Stomach (tissue), 9 donors: Measurements from ENCODE around the gene BHLHE40. TPM values are rescaled to one million over a fixed set of nuclear protein-coding genes. Genes with fewer than 3 reads are reported as not detected.
A peak's percentile ranks its signal among the peaks of the same experiment; 100 is the strongest.

Source experiments
- DNase-seq, 2 donors: peaks; one replicate each; pipeline versions ENCODE4 v3.0.0 to v3.0.0-alpha.2; 2013 to 2019
- H3K27ac ChIP-seq, 5 donors: fragments of 200-600 bp in 4 of 5; sonication (generic) in 4 of 5; one replicate each; pipeline ENCODE4 v1.5.1; 2013 to 2019; ENCODE audit warnings: mild to moderate bottlenecking in 1 of 5, moderate library complexity in 1 of 5
- H3K27me3 ChIP-seq, 3 donors: fragments of 200-600 bp; sonication (generic); one replicate each; pipeline ENCODE4 v1.5.1; 2017 to 2019; ENCODE audit warnings: mixed run types in 1 of 3
- H3K36me3 ChIP-seq, 4 donors: fragments of 200-600 bp; sonication (generic); 1 replicate in 3 of 4; 2 replicates in 1 of 4; pipeline ENCODE4 v1.5.1; 2016 to 2019
- H3K4me1 ChIP-seq, 4 donors: fragments of 200-600 bp; sonication (generic); one replicate each; pipeline ENCODE4 v1.5.1; 2016 to 2019
- H3K4me3 ChIP-seq, 4 donors: fragments of 200-600 bp; sonication (generic) in 3 of 4; one replicate each; pipeline ENCODE4 v1.5.1; 2016 to 2019; ENCODE audit warnings: mild to moderate bottlenecking in 1 of 4
- H3K9me3 ChIP-seq, 4 donors: fragments of 200-600 bp; sonication (generic); one replicate each; pipeline ENCODE4 v1.5.1; 2016 to 2019
- CTCF ChIP-seq, 7 experiments: fragments of 450-650 bp in 4 of 7; fragments of 200-600 bp in 3 of 7; sonication (generic) in 3 of 7; IDR thresholded peaks; one replicate each; pipeline ENCODE4 v1.5.1; 2016 to 2019; ENCODE audit warnings: antibody characterized with exemption in 7 of 7, control low read depth in 2 of 7, mild to moderate bottlenecking in 1 of 7
- EP300 ChIP-seq: sonication (generic); formaldehyde crosslinking; IDR thresholded peaks from one replicate; pipeline ENCODE4 v1.6.1; 2017; ENCODE audit warnings: antibody characterized with exemption
- POLR2A ChIP-seq, 4 donors: fragments of 450-650 bp; IDR thresholded peaks; one replicate each; pipeline ENCODE4 v1.6.1; 2016; ENCODE audit warnings: antibody characterized with exemption in 4 of 4, control low read depth in 2 of 4, mild to moderate bottlenecking in 1 of 4, moderate library complexity in 1 of 4
- POLR2AphosphoS5 ChIP-seq, 3 donors: sonication (generic); formaldehyde crosslinking; IDR thresholded peaks; one replicate each; pipeline ENCODE4 v1.6.1; 2016; ENCODE audit warnings: antibody characterized with exemption in 3 of 3
- WGBS, 5 donors: extraction: QIAGEN DNeasy Blood & Tissue Kit in 3 of 5; methylation state at CpG; one replicate each; pipeline versions ENCODE4 v1.1.5 to v1.1.7; 2013 to 2018; 5-methylcytosine and 5-hydroxymethylcytosine counted together
- intact Hi-C: fragments of 100-400 bp; cut with DNase I; formaldehyde crosslinking; loops from one replicate; pipeline ENCODE4 v1.15.1; 2023; ENCODE audit warnings: low total_unique reads
- polyA plus RNA-seq, 3 donors: library from polyadenylated mRNA; stranded (reverse); fragments of 200-250 nt; gene quantifications; one replicate each; pipeline ENCODE4 v1.2.3, GENCODE V29; 2013
- total RNA-seq, 5 donors: library from RNA; depleted of rRNA; stranded (reverse); fragments of >200 nt; gene quantifications; one replicate each; pipeline versions ENCODE4 v1.1.0 to v1.2.3, GENCODE V29; 2014 to 2016
- donor health status: healthy with polysubstance abuse.
- donor health status: Bipolar disorder and iron deficiency.
- donor health status: healthy.

The BHLHE40 gene
- total and polyA plus RNA-seq, 8 donors: 7.6 to 39.7 (median 25.4) TPM

- peak overlapping the region; percentile 66 to 97 (median 78) for H3K4me3 ChIP-seq
- intact Hi-C loops: no loop called here
- peak overlapping the region; percentile 97 to 100 (median 98) for H3K27ac ChIP-seq
- no peaks in the 10 kb centered on the region for H3K36me3 ChIP-seq
- peak; percentile 75 to 91 for DNase-seq
- H3K9me3 ChIP-seq: no peaks in the 10 kb centered on the region
- H3K27me3 ChIP-seq: no peaks in the 10 kb centered on the region
- 5 to 11% (median 9%) methylated on average over 35 of the region's 35 CpGs for WGBS, 5 donors
- TF ChIP-seq CTCF (IDR thresholded peaks at IDR 0.05): peak in 1 of 7 experiments; percentile 4
- TF ChIP-seq POLR2A (IDR thresholded peaks at IDR 0.05): no peak
- TF ChIP-seq EP300: no peak
- peak; percentile 32 to 75 (median 71) for TF ChIP-seq POLR2AphosphoS5 (IDR thresholded peaks at IDR 0.05)
- peaks cover 25 to 41% (median 34%) of the 10 kb centered on the region in 4 donors for H3K4me1 ChIP-seq
Observed at GRCh38 chr3:4977001-4977852, 2.0 kb upstream of the BHLHE40 start.

- peaks cover under 1 to 5% (median 2%) of the 10 kb centered on the region in 4 donors for H3K36me3 ChIP-seq
- no peaks in the 10 kb centered on the region for H3K9me3 ChIP-seq
- H3K27me3 ChIP-seq: no peaks in the 10 kb centered on the region
- H3K4me3 ChIP-seq: peak overlapping the region; percentile 66 to 97 (median 78)
- peaks cover 30 to 47% (median 40%) of the 10 kb centered on the region in 4 donors for H3K4me1 ChIP-seq
- intact Hi-C loops: no loop called here
- WGBS, 5 donors: 0 to 2% (median 1%) methylated on average over 13 of the region's 13 CpGs
- TF ChIP-seq EP300 (no peak), POLR2AphosphoS5 (IDR thresholded peaks at IDR 0.05) (no peak), CTCF (IDR thresholded peaks at IDR 0.05) (no peak), POLR2A (IDR thresholded peaks at IDR 0.05) (no peak)
- H3K27ac ChIP-seq: peak overlapping the region; percentile 97 to 100 (median 98)
- DNase-seq: no peak
Observed at GRCh38 chr3:4977853-4978203, 1.4 kb upstream of the BHLHE40 start.

- intact Hi-C loops: no loop called here
- H3K27ac ChIP-seq: peak overlapping the region; percentile 97 to 100 (median 98)
- peaks cover 36 to 53% (median 45%) of the 10 kb centered on the region in 4 donors for H3K4me1 ChIP-seq
- DNase-seq: peak; percentile 95 to 98
- no peaks in the 10 kb centered on the region for H3K9me3 ChIP-seq
- 0 to 1% (median 0%) methylated on average over 19 to 76 of the region's 76 CpGs for WGBS, 5 donors
- H3K36me3 ChIP-seq: peaks cover 6 to 11% (median 8%) of the 10 kb centered on the region in 4 donors
- TF ChIP-seq CTCF (IDR thresholded peaks at IDR 0.05) (no peak), POLR2AphosphoS5 (IDR thresholded peaks at IDR 0.05) (peak; percentile 88 to 95 (median 93)), POLR2A (IDR thresholded peaks at IDR 0.05) (peak in 1 of 4 donors; percentile 66), EP300 (peak; percentile 94)
- peak overlapping the region; percentile 66 to 97 (median 78) for H3K4me3 ChIP-seq
- no peaks in the 10 kb centered on the region for H3K27me3 ChIP-seq
Observed at GRCh38 chr3:4978204-4978965, 852 bp upstream of the BHLHE40 start.

GRCh38 chr3:4978966-4979427 is 240 bp upstream of the BHLHE40 start:
- Histone ChIP-seq H3K27ac (peak overlapping the region; percentile 97 to 100 (median 98)), H3K4me1 (peaks cover 42 to 59% (median 51%) of the 10 kb centered on the region in 4 donors), H3K27me3 (no peaks in the 10 kb centered on the region), H3K4me3 (peak overlapping the region; percentile 66 to 97 (median 78)), H3K36me3 (peaks cover 6 to 14% (median 9%) of the 10 kb centered on the region in 4 donors), H3K9me3 (no peaks in the 10 kb centered on the region)
- intact Hi-C loops: no loop called here
- DNase-seq: peak; percentile 94 to 97
- 0 to 3% (median 1%) methylated on average over 12 to 31 of the region's 31 CpGs for WGBS, 5 donors
- TF ChIP-seq POLR2AphosphoS5 (IDR thresholded peaks at IDR 0.05): peak in 1 of 3 donors; percentile 27
- TF ChIP-seq POLR2A (IDR thresholded peaks at IDR 0.05): no peak
